Measurements from ENCODE around the gene EMILIN2. TPM values are rescaled to one million over a fixed set of nuclear protein-coding genes. Genes with fewer than 3 reads are reported as not detected.

The EMILIN2 gene
- total and polyA plus RNA-seq, 2 of the 13 experiments (the other 11 are each of a cell fraction or from before 2014, with no cell fraction given), result 7.6 to 8.2 TPM

DNA sequence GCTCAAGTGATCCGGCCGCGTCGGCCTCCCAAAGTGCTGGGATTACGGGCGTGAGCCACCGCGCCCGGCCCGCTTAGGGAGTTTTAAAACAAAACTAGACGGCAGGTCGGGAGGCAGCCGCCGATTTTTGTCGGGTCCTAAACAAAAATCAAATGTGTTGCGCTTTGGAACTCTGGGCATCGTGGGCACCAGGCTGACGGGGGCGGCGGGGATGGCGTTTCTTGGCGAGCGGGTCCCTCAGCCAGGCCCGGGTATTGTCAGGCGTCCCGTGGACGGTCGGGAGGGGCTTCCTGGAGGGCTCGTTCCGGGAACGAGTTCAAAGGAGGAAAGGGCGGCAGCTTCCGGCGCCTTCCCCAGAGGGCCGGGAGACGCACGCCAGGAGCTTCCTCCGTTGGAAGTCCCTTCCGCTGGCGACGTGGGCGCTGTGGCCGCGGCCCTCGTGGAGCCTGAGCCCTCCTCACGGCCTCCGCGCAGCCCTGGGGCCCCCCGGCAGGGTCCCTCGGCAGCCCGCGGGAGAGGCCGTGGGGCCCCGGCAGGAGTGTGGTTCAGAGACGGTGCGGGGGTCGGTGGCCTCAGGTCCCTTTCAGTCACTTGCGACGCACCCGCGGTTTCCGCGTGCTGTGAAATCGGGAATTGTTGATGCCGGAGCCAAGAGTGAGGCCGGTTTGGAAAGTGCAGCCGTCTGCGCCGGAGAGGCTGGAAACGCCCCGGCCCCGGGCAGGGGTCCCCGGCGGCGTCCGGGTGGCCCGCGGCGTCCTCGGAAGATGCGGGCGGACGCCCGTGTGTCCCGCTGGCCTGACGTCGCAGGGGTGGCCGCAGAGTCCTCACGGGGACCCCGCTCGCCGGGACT, 59.3 kb downstream of the EMILIN2 start (continued):
- TF ChIP-seq, protein P1, sequence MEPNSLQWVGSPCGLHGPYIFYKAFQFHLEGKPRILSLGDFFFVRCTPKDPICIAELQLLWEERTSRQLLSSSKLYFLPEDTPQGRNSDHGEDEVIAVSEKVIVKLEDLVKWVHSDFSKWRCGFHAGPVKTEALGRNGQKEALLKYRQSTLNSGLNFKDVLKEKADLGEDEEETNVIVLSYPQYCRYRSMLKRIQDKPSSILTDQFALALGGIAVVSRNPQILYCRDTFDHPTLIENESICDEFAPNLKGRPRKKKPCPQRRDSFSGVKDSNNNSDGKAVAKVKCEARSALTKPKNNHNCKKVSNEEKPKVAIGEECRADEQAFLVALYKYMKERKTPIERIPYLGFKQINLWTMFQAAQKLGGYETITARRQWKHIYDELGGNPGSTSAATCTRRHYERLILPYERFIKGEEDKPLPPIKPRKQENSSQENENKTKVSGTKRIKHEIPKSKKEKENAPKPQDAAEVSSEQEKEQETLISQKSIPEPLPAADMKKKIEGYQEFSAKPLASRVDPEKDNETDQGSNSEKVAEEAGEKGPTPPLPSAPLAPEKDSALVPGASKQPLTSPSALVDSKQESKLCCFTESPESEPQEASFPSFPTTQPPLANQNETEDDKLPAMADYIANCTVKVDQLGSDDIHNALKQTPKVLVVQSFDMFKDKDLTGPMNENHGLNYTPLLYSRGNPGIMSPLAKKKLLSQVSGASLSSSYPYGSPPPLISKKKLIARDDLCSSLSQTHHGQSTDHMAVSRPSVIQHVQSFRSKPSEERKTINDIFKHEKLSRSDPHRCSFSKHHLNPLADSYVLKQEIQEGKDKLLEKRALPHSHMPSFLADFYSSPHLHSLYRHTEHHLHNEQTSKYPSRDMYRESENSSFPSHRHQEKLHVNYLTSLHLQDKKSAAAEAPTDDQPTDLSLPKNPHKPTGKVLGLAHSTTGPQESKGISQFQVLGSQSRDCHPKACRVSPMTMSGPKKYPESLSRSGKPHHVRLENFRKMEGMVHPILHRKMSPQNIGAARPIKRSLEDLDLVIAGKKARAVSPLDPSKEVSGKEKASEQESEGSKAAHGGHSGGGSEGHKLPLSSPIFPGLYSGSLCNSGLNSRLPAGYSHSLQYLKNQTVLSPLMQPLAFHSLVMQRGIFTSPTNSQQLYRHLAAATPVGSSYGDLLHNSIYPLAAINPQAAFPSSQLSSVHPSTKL (CRISPR knock-in tag; IDR thresholded peaks at IDR 0.05), result peak; percentile 63; the same call in 1 of the 2 replicates
- TF ChIP-seq, protein P2, sequence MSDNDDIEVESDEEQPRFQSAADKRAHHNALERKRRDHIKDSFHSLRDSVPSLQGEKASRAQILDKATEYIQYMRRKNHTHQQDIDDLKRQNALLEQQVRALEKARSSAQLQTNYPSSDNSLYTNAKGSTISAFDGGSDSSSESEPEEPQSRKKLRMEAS (IDR thresholded peaks at IDR 0.05), result peak; percentile 79
- TF ChIP-seq, protein P3, sequence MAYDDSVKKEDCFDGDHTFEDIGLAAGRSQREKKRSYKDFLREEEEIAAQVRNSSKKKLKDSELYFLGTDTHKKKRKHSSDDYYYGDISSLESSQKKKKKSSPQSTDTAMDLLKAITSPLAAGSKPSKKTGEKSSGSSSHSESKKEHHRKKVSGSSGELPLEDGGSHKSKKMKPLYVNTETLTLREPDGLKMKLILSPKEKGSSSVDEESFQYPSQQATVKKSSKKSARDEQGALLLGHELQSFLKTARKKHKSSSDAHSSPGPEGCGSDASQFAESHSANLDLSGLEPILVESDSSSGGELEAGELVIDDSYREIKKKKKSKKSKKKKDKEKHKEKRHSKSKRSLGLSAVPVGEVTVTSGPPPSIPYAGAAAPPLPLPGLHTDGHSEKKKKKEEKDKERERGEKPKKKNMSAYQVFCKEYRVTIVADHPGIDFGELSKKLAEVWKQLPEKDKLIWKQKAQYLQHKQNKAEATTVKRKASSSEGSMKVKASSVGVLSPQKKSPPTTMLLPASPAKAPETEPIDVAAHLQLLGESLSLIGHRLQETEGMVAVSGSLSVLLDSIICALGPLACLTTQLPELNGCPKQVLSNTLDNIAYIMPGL (CRISPR knock-in tag; IDR thresholded peaks at IDR 0.05; ENCODE audit: borderline replicate concordance in 1 of 2, low read depth in 1 of 2), result peak; percentile 54 to 78; a peak in 2 of 4 replicates
- TF ChIP-seq ZNF766 (CRISPR knock-in tag; IDR thresholded peaks at IDR 0.05; ENCODE audit: borderline replicate concordance), result no peak
- peak; percentile 37; the same call in 1 of the 2 replicates for TF ChIP-seq EED (CRISPR knock-in tag; IDR thresholded peaks at IDR 0.05)
- peak; percentile 47; the same call in 1 of the 2 replicates for TF ChIP-seq SP4 (CRISPR knock-in tag; IDR thresholded peaks at IDR 0.05)
- TF ChIP-seq ZNF768 (CRISPR knock-in tag; IDR thresholded peaks at IDR 0.05), result peak; percentile 46; the same call in 1 of the 2 replicates
- peak; percentile 77 for TF ChIP-seq MED1 (CRISPR knock-in tag; IDR thresholded peaks at IDR 0.05)
- TF ChIP-seq WIZ (CRISPR knock-in tag; IDR thresholded peaks at IDR 0.05), result no peak
- TF ChIP-seq NAIF1 (CRISPR knock-in tag; IDR thresholded peaks at IDR 0.05; ENCODE audit: borderline replicate concordance), result peak; percentile 43; the same call in 1 of the 2 replicates
- TF ChIP-seq, protein P4, sequence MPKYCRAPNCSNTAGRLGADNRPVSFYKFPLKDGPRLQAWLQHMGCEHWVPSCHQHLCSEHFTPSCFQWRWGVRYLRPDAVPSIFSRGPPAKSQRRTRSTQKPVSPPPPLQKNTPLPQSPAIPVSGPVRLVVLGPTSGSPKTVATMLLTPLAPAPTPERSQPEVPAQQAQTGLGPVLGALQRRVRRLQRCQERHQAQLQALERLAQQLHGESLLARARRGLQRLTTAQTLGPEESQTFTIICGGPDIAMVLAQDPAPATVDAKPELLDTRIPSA (CRISPR knock-in tag; IDR thresholded peaks at IDR 0.05; ENCODE audit: borderline replicate concordance), result peak; percentile 71; the same call in 1 of the 2 replicates
- TF ChIP-seq HNF4A (CRISPR knock-in tag; IDR thresholded peaks at IDR 0.05), result no peak
- TF ChIP-seq, protein P5, sequence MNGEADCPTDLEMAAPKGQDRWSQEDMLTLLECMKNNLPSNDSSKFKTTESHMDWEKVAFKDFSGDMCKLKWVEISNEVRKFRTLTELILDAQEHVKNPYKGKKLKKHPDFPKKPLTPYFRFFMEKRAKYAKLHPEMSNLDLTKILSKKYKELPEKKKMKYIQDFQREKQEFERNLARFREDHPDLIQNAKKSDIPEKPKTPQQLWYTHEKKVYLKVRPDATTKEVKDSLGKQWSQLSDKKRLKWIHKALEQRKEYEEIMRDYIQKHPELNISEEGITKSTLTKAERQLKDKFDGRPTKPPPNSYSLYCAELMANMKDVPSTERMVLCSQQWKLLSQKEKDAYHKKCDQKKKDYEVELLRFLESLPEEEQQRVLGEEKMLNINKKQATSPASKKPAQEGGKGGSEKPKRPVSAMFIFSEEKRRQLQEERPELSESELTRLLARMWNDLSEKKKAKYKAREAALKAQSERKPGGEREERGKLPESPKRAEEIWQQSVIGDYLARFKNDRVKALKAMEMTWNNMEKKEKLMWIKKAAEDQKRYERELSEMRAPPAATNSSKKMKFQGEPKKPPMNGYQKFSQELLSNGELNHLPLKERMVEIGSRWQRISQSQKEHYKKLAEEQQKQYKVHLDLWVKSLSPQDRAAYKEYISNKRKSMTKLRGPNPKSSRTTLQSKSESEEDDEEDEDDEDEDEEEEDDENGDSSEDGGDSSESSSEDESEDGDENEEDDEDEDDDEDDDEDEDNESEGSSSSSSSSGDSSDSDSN (CRISPR knock-in tag; IDR thresholded peaks at IDR 0.05), result peak; percentile 75
- peak; percentile 41; the same call in 1 of the 2 replicates for TF ChIP-seq ZMYM4 (CRISPR knock-in tag; IDR thresholded peaks at IDR 0.05)
- TF ChIP-seq, protein P6, sequence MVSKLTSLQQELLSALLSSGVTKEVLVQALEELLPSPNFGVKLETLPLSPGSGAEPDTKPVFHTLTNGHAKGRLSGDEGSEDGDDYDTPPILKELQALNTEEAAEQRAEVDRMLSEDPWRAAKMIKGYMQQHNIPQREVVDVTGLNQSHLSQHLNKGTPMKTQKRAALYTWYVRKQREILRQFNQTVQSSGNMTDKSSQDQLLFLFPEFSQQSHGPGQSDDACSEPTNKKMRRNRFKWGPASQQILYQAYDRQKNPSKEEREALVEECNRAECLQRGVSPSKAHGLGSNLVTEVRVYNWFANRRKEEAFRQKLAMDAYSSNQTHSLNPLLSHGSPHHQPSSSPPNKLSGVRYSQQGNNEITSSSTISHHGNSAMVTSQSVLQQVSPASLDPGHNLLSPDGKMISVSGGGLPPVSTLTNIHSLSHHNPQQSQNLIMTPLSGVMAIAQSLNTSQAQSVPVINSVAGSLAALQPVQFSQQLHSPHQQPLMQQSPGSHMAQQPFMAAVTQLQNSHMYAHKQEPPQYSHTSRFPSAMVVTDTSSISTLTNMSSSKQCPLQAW (CRISPR knock-in tag; IDR thresholded peaks at IDR 0.05), result peak; percentile 20
- TF ChIP-seq ISX (CRISPR knock-in tag; conservative IDR thresholded peaks at IDR 0.05), result peak; percentile 74; the same call in 1 of the 2 replicates
- TF ChIP-seq CAMTA2 (CRISPR knock-in tag; IDR thresholded peaks at IDR 0.05; ENCODE audit: borderline replicate concordance), result 0 out of 2 replicates have a peak, but pooled peaks have one; percentile 47

Data from HepG2 (cell line).